Activated naive CD4-positive, alpha-beta T cell treated with anti-CD3 and anti-CD28 coated beads, Interleukin-2, amount 50 U/mL, for 24 hours (primary cell): ENCODE data around the gene ATP6AP1.
"Not testable (repeated sequence)": the region's sequence is repeated elsewhere in the genome, so short reads cannot be mapped to it uniquely, and the experiment has no call there.

ENCODE experiments used
- H3K27ac Mint-ChIP-seq: one replicate; pipeline ENCODE4 v1.8.0; 2021; ENCODE audit warnings: mild to moderate bottlenecking, mixed read lengths
- H3K27me3 Mint-ChIP-seq: one replicate; pipeline ENCODE4 v1.8.0; 2021; ENCODE audit warnings: mixed read lengths
- H3K36me3 Mint-ChIP-seq: one replicate; pipeline ENCODE4 v1.8.0; 2021; ENCODE audit warnings: mixed read lengths
- H3K4me1 Mint-ChIP-seq: one replicate; pipeline ENCODE4 v1.8.0; 2021; ENCODE audit warnings: mixed read lengths
- H3K4me3 Mint-ChIP-seq: one replicate; pipeline ENCODE4 v1.8.0; 2021; ENCODE audit warnings: mild to moderate bottlenecking, mixed read lengths
- H3K9me3 Mint-ChIP-seq: one replicate; pipeline ENCODE4 v1.8.0; 2021; ENCODE audit warnings: mixed read lengths

ATP6AP1 gene

GRCh38 chrX:154396973-154397887, 31.2 kb upstream of the ATP6AP1 start:
- no peaks in the 10 kb centered on the region for H3K9me3 Mint-ChIP-seq
- H3K4me3 Mint-ChIP-seq, result peak overlapping the region; percentile 99
- no peaks in the 10 kb centered on the region for H3K27me3 Mint-ChIP-seq

DNA sequence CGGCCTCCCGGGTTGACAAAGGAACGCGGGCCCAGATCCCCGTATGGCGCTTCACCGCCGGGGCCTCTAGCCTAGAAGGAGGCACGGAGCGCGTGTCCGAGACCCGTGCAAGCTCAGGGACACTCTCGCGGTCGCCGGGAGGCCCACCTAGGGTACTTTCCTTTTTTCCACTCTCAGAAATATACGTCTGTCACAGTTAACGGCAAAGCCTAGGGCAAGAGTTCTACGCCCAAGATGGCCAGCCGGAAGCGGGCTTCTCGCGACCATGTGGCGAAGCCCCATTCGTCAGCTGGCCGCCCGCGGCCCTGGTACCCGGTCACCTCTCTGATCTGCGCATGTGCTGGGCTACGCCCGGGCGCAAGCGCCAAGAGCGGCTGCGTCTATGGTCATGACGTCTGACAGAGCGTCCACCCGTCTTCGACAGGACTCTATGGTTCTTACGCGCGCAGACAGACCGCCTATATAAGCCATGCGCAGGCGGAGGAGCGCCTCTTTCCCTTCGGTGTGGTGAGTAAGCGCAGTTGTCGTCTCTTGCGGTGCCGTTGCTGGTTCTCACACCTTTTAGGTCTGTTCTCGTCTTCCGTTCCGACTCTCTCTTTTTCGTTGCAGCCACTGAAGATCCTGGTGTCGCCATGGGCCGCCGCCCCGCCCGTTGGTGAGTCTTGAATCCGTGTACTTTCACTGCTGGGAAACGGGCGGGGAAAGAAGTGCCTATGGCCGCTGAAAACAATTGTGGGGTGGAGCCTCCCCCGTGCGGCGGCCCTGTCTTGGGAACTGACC, 30.4 kb upstream of the ATP6AP1 start, which contains the start of gene RPL10:
Gene RPL10 (plus strand): TSS at position 490 of the 780 bp plus-strand sequence. CDS start 143 bp downstream, at position 633.
- H3K9me3 Mint-ChIP-seq, result no peaks in the 10 kb centered on the region
- H3K27ac Mint-ChIP-seq, result peak within 1 kb of the TSS; percentile 99
- H3K4me1 Mint-ChIP-seq, result no peaks in the 10 kb centered on the region
- no peaks in the 10 kb centered on the region for H3K27me3 Mint-ChIP-seq
- H3K36me3 Mint-ChIP-seq, result peaks cover 16% of the 10 kb centered on the region
- peak within 1 kb of the TSS; percentile 99 for H3K4me3 Mint-ChIP-seq

More at GRCh38 chrX:154396973-154397887, 31.2 kb upstream of the ATP6AP1 start:
- Mint-ChIP-seq H3K4me1 (no peaks in the 10 kb centered on the region), H3K36me3 (peaks cover 16% of the 10 kb centered on the region), H3K27ac (peak overlapping the region; percentile 99)

DNA sequence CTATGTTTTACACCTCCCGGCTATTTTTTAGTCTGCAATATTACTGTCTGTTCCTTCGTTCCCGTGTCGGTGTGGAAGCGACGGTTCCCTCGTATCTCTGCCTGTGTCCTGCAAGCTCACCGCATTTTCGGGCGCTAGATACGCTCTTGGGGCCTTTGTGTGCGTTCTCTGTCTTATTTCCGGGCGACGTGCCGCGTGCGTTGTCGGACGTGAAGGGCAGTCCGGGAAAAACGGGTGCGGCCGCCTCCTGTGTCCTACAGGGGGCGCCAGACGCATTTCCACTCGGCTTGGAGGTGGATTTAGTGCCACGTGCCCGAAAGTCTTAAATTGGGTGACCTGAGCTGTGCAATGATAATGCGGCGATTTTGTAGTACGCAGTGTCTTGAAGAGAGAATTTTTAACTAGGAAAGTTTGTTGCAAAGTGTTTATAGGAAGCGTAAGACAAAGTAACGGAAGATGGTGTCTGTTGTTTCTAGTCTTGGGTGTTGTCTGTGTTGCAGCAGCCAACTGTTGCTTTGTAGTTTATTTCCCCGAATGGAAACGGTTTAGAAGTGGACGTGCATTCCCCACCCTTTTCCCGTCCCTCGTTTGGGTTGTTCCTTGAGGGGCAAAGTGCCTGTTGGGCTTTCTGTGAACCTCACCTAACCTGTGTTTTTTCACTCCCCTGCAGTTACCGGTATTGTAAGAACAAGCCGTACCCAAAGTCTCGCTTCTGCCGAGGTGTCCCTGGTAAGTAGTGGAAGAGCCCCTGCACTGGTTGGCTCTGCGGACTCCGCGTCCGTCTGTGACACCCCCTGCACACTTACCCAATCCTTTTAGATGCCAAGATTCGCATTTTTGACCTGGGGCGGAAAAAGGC, 29.6 kb upstream of the ATP6AP1 start:
- peaks cover 16% of the 10 kb centered on the region for H3K36me3 Mint-ChIP-seq
- peak overlapping the region; percentile 99 for H3K27ac Mint-ChIP-seq
- no peaks in the 10 kb centered on the region for H3K27me3 Mint-ChIP-seq
- no peaks in the 10 kb centered on the region for H3K9me3 Mint-ChIP-seq
- peak overlapping the region; percentile 99 for H3K4me3 Mint-ChIP-seq
- H3K4me1 Mint-ChIP-seq, result no peaks in the 10 kb centered on the region

DNA sequence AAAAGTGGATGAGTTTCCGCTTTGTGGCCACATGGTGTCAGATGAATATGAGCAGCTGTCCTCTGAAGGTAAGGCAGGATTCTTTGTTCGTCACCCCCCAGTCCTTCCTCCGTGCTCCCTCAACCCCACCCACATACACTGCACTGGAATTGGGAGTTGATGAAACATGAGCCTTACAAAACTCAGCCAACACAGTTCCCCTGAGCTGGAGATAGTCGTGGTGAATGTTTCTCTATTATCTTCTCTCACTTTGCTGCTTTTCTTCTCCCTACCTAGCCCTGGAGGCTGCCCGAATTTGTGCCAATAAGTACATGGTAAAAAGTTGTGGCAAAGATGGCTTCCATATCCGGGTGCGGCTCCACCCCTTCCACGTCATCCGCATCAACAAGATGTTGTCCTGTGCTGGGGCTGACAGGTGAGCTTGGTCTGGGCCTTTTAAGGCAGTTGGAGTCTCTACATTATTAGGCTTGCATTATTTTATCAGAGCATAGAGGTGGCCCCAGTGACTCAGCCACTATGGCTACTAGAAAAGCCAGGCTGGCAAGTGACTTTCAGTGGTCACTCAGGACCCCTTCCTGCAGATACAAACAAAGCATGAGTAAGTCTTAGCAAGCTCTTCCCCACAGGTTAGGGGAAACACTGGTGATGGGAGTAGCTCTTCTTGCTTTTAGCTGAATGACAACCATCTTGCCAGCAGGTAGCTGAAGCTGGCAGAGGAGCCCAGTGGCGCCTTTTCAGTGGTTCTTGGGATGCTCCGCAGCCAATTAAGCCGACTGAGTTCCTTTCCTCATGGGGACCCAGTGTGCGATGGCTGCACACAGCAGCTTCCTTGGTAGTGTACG, 28.7 kb upstream of the ATP6AP1 start:
- Mint-ChIP-seq H3K27me3 (no peaks in the 10 kb centered on the region), H3K27ac (peak overlapping the region; percentile 99), H3K36me3 (peaks cover 16% of the 10 kb centered on the region), H3K9me3 (no peaks in the 10 kb centered on the region), H3K4me3 (peak overlapping the region; percentile 99), H3K4me1 (no peaks in the 10 kb centered on the region)

DNA sequence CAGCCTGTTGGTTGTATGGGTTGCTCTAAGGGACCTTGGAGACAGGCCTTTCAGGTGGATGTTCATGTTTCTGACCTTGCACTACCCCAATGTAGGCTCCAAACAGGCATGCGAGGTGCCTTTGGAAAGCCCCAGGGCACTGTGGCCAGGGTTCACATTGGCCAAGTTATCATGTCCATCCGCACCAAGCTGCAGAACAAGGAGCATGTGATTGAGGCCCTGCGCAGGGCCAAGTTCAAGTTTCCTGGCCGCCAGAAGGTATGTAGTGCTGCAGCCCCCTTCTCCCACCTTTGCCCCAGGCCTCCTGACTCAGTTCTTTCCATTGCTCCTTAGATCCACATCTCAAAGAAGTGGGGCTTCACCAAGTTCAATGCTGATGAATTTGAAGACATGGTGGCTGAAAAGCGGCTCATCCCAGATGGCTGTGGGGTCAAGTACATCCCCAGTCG, 28.1 kb upstream of the ATP6AP1 start:
- not testable (repeated sequence) for H3K27me3 Mint-ChIP-seq, H3K9me3 Mint-ChIP-seq, H3K4me1 Mint-ChIP-seq
- Mint-ChIP-seq H3K4me3 (peak overlapping the region; percentile 99), H3K27ac (peak overlapping the region; percentile 99), H3K36me3 (peaks cover 16% of the 10 kb centered on the region)

- Mint-ChIP-seq H3K4me3 (peak overlapping the region; percentile 99), H3K9me3 (no peaks in the 10 kb centered on the region), H3K4me1 (no peaks in the 10 kb centered on the region), H3K27me3 (no peaks in the 10 kb centered on the region), H3K27ac (peak overlapping the region; percentile 86), H3K36me3 (peaks cover 16% of the 10 kb centered on the region)
Measured at GRCh38 chrX:154401045-154401799, 27.3 kb upstream of the ATP6AP1 start.

GRCh38 chrX:154401918-154402621, 26.4 kb upstream of the ATP6AP1 start:
- no peaks in the 10 kb centered on the region for H3K9me3 Mint-ChIP-seq
- H3K4me3 Mint-ChIP-seq, result no peak overlapping the region
- H3K27ac Mint-ChIP-seq, result peak overlapping the region; percentile 65
- H3K4me1 Mint-ChIP-seq, result no peaks in the 10 kb centered on the region
- peaks cover 16% of the 10 kb centered on the region for H3K36me3 Mint-ChIP-seq
- H3K27me3 Mint-ChIP-seq, result no peaks in the 10 kb centered on the region

GRCh38 chrX:154402622-154403127, 25.8 kb upstream of the ATP6AP1 start:
- Mint-ChIP-seq H3K9me3 (no peaks in the 10 kb centered on the region), H3K4me1 (no peaks in the 10 kb centered on the region), H3K36me3 (peaks cover 16% of the 10 kb centered on the region), H3K4me3 (no peak overlapping the region), H3K27me3 (no peaks in the 10 kb centered on the region), H3K27ac (peak overlapping the region; percentile 65)

GRCh38 chrX:154403192-154403591, 25.3 kb upstream of the ATP6AP1 start:
- peaks cover 16% of the 10 kb centered on the region for H3K36me3 Mint-ChIP-seq
- H3K27ac Mint-ChIP-seq, result no peak overlapping the region
- no peaks in the 10 kb centered on the region for H3K27me3 Mint-ChIP-seq
- H3K4me1 Mint-ChIP-seq, result no peaks in the 10 kb centered on the region
- H3K9me3 Mint-ChIP-seq, result no peaks in the 10 kb centered on the region
- H3K4me3 Mint-ChIP-seq, result no peak overlapping the region

DNA sequence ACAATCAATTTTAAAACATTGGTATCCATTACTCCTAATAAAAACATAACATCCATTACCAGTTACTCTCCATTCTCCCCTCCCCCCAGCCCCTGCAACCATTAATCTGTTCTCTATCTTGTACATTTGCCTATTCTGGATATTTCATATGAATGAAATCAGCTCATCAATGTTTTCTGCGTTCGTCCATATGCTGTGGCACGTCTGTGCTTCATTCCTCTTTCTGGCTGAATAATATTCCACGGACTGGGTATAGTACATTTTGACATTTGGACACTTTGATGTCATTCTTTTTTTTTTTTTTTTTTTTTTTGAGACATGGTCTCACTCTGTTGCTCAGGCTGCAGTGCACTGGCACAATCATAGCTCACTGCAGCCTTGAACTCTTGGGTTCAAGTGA, 24.6 kb upstream of the ATP6AP1 start:
- H3K36me3 Mint-ChIP-seq, result peaks cover 10% of the 10 kb centered on the region
- H3K4me1 Mint-ChIP-seq, result peaks cover 6% of the 10 kb centered on the region
- H3K9me3 Mint-ChIP-seq, result no peaks in the 10 kb centered on the region
- H3K27me3 Mint-ChIP-seq, result no peaks in the 10 kb centered on the region
- H3K27ac Mint-ChIP-seq, result no peak overlapping the region
- no peak overlapping the region for H3K4me3 Mint-ChIP-seq

GRCh38 chrX:154404625-154405192, 23.8 kb upstream of the ATP6AP1 start:
- Mint-ChIP-seq H3K36me3 (peaks cover 2% of the 10 kb centered on the region), H3K9me3 (no peaks in the 10 kb centered on the region), H3K27me3 (no peaks in the 10 kb centered on the region), H3K27ac (no peak overlapping the region), H3K4me1 (peaks cover 10% of the 10 kb centered on the region), H3K4me3 (no peak overlapping the region)

DNA sequence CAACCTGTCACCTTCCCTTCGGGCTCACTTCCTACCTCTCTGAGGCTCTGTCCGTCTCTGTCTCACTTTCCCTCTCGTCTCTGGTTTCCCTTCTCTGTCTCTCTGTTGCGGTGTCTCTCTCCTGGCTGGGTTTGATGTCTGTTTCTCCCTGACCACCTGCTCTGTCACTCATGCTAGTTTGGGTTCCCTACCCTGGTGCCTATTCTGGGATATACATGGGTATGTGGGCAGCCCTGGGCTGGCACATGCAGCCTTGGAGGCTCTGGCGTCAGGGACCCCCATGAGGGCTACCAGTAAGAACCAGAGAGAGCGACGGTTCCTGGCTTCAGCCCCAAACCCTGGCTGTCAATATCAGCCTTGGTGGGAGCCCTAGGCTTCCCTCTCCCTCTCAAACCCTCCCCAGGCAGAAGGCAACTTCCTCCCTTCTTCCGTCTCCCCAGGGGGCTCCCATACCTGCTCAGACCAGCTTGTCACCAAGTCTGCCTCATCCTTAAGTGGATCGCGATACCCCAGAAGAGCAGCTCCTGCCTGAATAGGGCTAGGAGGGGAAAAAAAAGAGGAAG, 19.7 kb upstream of the ATP6AP1 start:
- no peaks in the 10 kb centered on the region for H3K36me3 Mint-ChIP-seq
- H3K27ac Mint-ChIP-seq, result no peak overlapping the region
- H3K9me3 Mint-ChIP-seq, result no peaks in the 10 kb centered on the region
- no peaks in the 10 kb centered on the region for H3K27me3 Mint-ChIP-seq
- peaks cover 16% of the 10 kb centered on the region for H3K4me1 Mint-ChIP-seq
- peak overlapping the region; percentile 69 for H3K4me3 Mint-ChIP-seq
